GM23338 (cell line): ENCODE data around the gene FNDC3A. TPM values are rescaled to one million over a fixed set of nuclear protein-coding genes. Genes with fewer than 3 reads are reported as not detected.

Experiments used
- ATAC-seq: fragments of 200-7000 bp; cut with Tn5 transposase; 3 replicates; pipeline ENCODE4 v1.9.1; 2020
- DNase-seq: peaks from one replicate; pipeline ENCODE4 v3.0.0-alpha.2; 2015; ENCODE audit warnings: low spot score
- H2AFZ ChIP-seq: fragments of 200-600 bp; sonication (generic); 2 replicates; pipeline ENCODE4 v1.8.0; 2016; ENCODE audit warnings: antibody characterized with exemption, mild to moderate bottlenecking, moderate library complexity
- H3F3A ChIP-seq: fragments of 200-600 bp; sonication (generic); replicated peaks from 2 replicates; pipeline ENCODE4 v1.8.0; 2017; ENCODE audit warnings: antibody characterized with exemption, mixed run types, low read depth
- H3K27ac ChIP-seq: fragments of 200-600 bp; sonication (generic); 2 replicates; pipeline ENCODE4 v1.6.1; 2016; ENCODE audit warnings: low read depth
- H3K27me3 ChIP-seq: fragments of 200-600 bp; sonication (generic); 2 replicates; pipeline ENCODE4 v1.8.0; 2016; ENCODE audit warnings: mild to moderate bottlenecking, mixed run types, moderate library complexity; ENCODE audit not compliant: insufficient read depth
- H3K36me3 ChIP-seq: fragments of 200-600 bp; sonication (generic); 2 replicates; pipeline ENCODE4 v1.8.0; 2016; ENCODE audit warnings: mild to moderate bottlenecking; ENCODE audit not compliant: insufficient read depth
- H3K4me1 ChIP-seq: fragments of 200-600 bp; sonication (generic); 2 replicates; pipeline ENCODE4 v1.8.0; 2016; ENCODE audit warnings: mild to moderate bottlenecking, moderate library complexity; ENCODE audit not compliant: insufficient read depth
- H3K4me2 ChIP-seq: fragments of 200-600 bp; sonication (generic); 2 replicates; pipeline ENCODE4 v1.7.1; 2017; ENCODE audit warnings: mixed run types
- H3K4me3 ChIP-seq: fragments of 200-600 bp; sonication (generic); 2 replicates; pipeline ENCODE4 v1.6.1; 2016; ENCODE audit warnings: mixed run types
- H3K79me2 ChIP-seq: fragments of 200-600 bp; sonication (generic); replicated peaks from 2 replicates; pipeline ENCODE4 v1.8.0; 2017; ENCODE audit warnings: mild to moderate bottlenecking; ENCODE audit not compliant: insufficient read depth
- H3K9me2 ChIP-seq: fragments of 200-600 bp; sonication (generic); 2 replicates; pipeline ENCODE4 v1.8.0; 2017; ENCODE audit not compliant: insufficient read depth
- H4K20me1 ChIP-seq: fragments of 200-600 bp; sonication (generic); replicated peaks from 2 replicates; pipeline ENCODE4 v1.8.0; 2017; ENCODE audit warnings: mild to moderate bottlenecking; ENCODE audit not compliant: insufficient read depth
- H3K27ac Mint-ChIP-seq: 2 replicates; pipeline ENCODE4 v1.8.0; 2020; ENCODE audit warnings: inconsistent platforms, mild to moderate bottlenecking, moderate library complexity, mixed read lengths
- H3K27me3 Mint-ChIP-seq: 3 replicates; pipeline ENCODE4 v1.8.0; 2022; ENCODE audit warnings: low read depth, mild to moderate bottlenecking, moderate library complexity, mixed read lengths, inconsistent platforms; ENCODE audit not compliant: insufficient read depth, poor library complexity
- H3K36me3 Mint-ChIP-seq: 3 replicates; pipeline ENCODE4 v1.8.0; 2021; ENCODE audit warnings: low read depth, mild to moderate bottlenecking, inconsistent platforms, moderate library complexity, mixed read lengths
- H3K4me1 Mint-ChIP-seq: 3 replicates; pipeline ENCODE4 v1.8.0; 2020; ENCODE audit warnings: mild to moderate bottlenecking, inconsistent platforms, mixed read lengths
- H3K4me3 Mint-ChIP-seq: 3 replicates; pipeline ENCODE4 v1.8.0; 2021; ENCODE audit warnings: moderate library complexity, mild to moderate bottlenecking, inconsistent platforms, mixed read lengths
- H3K9me3 Mint-ChIP-seq: 3 replicates; pipeline ENCODE4 v1.8.0; 2020; ENCODE audit warnings: moderate library complexity, mild to moderate bottlenecking, inconsistent platforms, mixed read lengths
- EZH2 ChIP-seq: fragments of 200-600 bp; sonication (generic); IDR thresholded peaks from one replicate; pipeline ENCODE4 v1.8.0; 2017; ENCODE audit warnings: antibody characterized with exemption, mild to moderate bottlenecking, low read depth; ENCODE audit not compliant: unreplicated experiment
- EZH2phosphoT487 ChIP-seq: fragments of 200-600 bp; sonication (generic); IDR thresholded peaks from one replicate; pipeline ENCODE4 v1.8.1; 2018; ENCODE audit warnings: antibody characterized with exemption; ENCODE audit not compliant: unreplicated experiment
- NANOG ChIP-seq: IDR thresholded peaks from 2 replicates; pipeline ENCODE4 v1.6.1; 2016; ENCODE audit warnings: antibody characterized with exemption, borderline replicate concordance
- POLR2AphosphoS5 ChIP-seq: IDR thresholded peaks from 2 replicates; pipeline ENCODE4 v1.6.1; 2016; ENCODE audit warnings: antibody characterized with exemption, low read depth
- ZNF114 ChIP-seq: fragments of 250-450 bp; sonication (Bioruptor Pico); IDR thresholded peaks from 2 replicates; pipeline ENCODE4 v1.5.0; 2020; ENCODE audit warnings: mild to moderate bottlenecking, moderate library complexity
- polyA plus RNA-seq: library from polyadenylated mRNA; unstranded; fragments of >200 nt; fragmentation: Nextera tagmentation; extraction: Ambion mirVana; gene quantifications from 2 replicates; pipeline ENCODE4 v1.2.1, GENCODE V29; 2016
- total RNA-seq: library from RNA; depleted of rRNA; stranded (reverse); fragments of >200 nt; shearing (Covaris generic); gene quantifications from 2 replicates; pipeline ENCODE4 v1.2.3, GENCODE V29; 2014
- TF ChIP-seq, protein P1 (sequence below), 2 experiments: fragments of 200-600 bp in 1 of 2; sonication (generic) in 1 of 2; conservative IDR thresholded peaks; 2 replicates each; pipeline versions ENCODE4 v1.5.1 to v1.6.1; 2016 to 2017; ENCODE audit warnings: antibody characterized with exemption in 2 of 2, low read depth in 2 of 2, mild to moderate bottlenecking in 2 of 2, moderate library complexity in 1 of 2
- TF ChIP-seq, protein P2 (sequence below): IDR thresholded peaks from one replicate; pipeline ENCODE4 v1.6.1; 2018; ENCODE audit warnings: antibody characterized with exemption; ENCODE audit not compliant: unreplicated experiment
- TF ChIP-seq, protein P3 (sequence below): fragments of 250-450 bp; sonication (Bioruptor Pico); IDR thresholded peaks from 2 replicates; pipeline ENCODE4 v1.5.0; 2020; ENCODE audit warnings: mild to moderate bottlenecking, moderate library complexity

FNDC3A gene
- total and polyA plus RNA-seq, 2 experiments from 2014 or later = 10.3 to 31.1 TPM

DNA sequence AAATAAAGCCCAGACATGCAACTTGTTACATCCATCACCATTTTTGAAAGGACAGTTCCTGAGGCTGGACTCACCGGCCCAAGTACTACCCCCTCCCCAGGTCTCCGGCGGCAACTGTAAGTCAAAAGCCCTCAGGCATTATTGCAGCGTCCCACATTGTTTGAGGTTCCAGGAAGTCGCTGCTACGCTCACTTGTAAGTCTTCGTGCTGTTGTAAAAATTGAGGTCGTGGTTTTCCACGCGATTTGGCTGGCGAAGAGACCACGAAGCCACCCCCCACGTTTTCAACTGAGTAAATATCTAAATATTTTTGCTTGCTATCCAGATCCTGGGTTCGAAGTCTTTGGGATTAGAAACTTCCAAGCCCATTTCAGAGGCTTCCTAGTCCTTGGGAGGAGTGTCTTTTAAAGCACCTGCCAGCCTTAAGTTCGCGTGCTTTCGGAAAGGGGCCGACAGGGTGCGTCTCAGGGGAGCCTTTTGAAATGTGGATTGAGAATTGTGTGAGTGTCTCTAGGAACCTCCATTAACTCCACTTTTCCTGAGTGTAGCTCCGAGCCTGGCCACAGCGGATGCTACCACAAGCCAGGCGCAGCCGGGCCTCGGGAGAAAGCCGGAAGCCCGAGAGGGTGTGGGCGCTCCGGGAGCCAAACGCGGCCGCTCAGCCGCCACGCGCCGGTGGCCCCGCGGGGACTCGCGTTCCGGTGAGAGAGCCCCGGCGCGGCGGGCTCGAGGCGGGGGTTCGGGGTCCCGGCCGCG is 434 bp upstream of the FNDC3A start:
- Histone ChIP-seq H3K27me3 (no peaks in the 10 kb centered on the region), H3K36me3 (peaks cover 10% of the 10 kb centered on the region; the same call in 1 of the 2 replicates), H3K9me2 (no peaks in the 10 kb centered on the region; the same call in 1 of the 2 replicates), H3K4me2 (peak overlapping the region; percentile 88), H3K27ac (peak overlapping the region; percentile 79), H3K79me2 (peaks cover 32% of the 10 kb centered on the region), H4K20me1 (no peaks in the 10 kb centered on the region), H3K4me1 (peaks cover 35% of the 10 kb centered on the region), H3F3A (peaks cover 3% of the 10 kb centered on the region; the same call in 1 of the 2 replicates), H2AFZ (peak overlapping the region; percentile 44), H3K4me3 (peak overlapping the region; percentile 81)
- no peak for TF ChIP-seq ZNF114
- TF ChIP-seq EZH2 = no peak
- TF ChIP-seq POLR2AphosphoS5 = peak; percentile 36; the same call in 1 of the 2 replicates
- TF ChIP-seq, protein P1, sequence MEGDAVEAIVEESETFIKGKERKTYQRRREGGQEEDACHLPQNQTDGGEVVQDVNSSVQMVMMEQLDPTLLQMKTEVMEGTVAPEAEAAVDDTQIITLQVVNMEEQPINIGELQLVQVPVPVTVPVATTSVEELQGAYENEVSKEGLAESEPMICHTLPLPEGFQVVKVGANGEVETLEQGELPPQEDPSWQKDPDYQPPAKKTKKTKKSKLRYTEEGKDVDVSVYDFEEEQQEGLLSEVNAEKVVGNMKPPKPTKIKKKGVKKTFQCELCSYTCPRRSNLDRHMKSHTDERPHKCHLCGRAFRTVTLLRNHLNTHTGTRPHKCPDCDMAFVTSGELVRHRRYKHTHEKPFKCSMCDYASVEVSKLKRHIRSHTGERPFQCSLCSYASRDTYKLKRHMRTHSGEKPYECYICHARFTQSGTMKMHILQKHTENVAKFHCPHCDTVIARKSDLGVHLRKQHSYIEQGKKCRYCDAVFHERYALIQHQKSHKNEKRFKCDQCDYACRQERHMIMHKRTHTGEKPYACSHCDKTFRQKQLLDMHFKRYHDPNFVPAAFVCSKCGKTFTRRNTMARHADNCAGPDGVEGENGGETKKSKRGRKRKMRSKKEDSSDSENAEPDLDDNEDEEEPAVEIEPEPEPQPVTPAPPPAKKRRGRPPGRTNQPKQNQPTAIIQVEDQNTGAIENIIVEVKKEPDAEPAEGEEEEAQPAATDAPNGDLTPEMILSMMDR (conservative IDR thresholded peaks at IDR 0.05; ENCODE audit: low read depth in 2 of 2) = peak in 1 of 2 experiments; percentile 20; a peak in 2 of 4 replicates
- TF ChIP-seq NANOG = no peak
- TF ChIP-seq, protein P2, sequence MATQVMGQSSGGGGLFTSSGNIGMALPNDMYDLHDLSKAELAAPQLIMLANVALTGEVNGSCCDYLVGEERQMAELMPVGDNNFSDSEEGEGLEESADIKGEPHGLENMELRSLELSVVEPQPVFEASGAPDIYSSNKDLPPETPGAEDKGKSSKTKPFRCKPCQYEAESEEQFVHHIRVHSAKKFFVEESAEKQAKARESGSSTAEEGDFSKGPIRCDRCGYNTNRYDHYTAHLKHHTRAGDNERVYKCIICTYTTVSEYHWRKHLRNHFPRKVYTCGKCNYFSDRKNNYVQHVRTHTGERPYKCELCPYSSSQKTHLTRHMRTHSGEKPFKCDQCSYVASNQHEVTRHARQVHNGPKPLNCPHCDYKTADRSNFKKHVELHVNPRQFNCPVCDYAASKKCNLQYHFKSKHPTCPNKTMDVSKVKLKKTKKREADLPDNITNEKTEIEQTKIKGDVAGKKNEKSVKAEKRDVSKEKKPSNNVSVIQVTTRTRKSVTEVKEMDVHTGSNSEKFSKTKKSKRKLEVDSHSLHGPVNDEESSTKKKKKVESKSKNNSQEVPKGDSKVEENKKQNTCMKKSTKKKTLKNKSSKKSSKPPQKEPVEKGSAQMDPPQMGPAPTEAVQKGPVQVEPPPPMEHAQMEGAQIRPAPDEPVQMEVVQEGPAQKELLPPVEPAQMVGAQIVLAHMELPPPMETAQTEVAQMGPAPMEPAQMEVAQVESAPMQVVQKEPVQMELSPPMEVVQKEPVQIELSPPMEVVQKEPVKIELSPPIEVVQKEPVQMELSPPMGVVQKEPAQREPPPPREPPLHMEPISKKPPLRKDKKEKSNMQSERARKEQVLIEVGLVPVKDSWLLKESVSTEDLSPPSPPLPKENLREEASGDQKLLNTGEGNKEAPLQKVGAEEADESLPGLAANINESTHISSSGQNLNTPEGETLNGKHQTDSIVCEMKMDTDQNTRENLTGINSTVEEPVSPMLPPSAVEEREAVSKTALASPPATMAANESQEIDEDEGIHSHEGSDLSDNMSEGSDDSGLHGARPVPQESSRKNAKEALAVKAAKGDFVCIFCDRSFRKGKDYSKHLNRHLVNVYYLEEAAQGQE = no peak
- TF ChIP-seq EZH2phosphoT487 = no peak
- Mint-ChIP-seq H3K9me3 (peaks cover 22% of the 10 kb centered on the region), H3K4me1 (peaks cover 29% of the 10 kb centered on the region), H3K4me3 (peak overlapping the region; percentile 84), H3K27me3 (peaks cover 6% of the 10 kb centered on the region), H3K27ac (peak overlapping the region; percentile 96), H3K36me3 (peaks cover 17% of the 10 kb centered on the region)
- DNase-seq = peak; percentile 89
- ATAC-seq = peak; percentile 35

DNA sequence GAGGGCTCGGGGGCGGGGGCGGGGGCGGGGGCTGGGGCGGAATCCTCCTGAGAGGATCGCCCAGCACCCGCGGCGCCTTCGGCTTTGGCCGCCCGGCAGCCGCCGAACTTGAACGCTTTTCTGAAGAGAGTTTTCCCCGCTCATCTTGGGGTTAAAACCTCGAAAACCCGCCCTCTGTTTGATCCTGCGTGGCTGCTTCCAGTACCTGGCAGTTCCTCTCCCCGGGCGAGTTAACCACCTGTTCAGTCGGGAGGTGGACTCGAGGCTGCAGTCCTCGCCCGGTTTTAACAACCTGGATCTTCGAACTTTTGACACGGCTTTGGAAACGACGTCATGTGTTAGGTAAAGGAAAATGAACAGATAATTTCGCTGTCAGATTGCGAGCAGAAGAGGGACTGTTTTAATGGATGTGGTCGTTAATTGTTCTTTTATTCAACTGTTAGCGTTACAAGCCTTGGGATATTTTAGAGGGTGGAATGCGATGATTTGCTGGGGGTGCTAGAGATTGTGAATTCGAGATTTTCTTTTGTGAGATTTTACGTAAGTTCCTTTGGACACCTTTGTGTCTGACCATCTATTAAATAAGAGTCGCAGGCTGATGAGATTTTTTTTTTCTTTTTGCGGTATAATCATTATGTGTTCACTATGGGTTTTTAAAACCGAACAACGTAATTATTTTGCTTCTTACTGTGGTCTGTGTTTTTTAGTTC is 1.0 kb downstream of the FNDC3A start:
- Histone ChIP-seq H2AFZ (no peak overlapping the region), H4K20me1 (no peaks in the 10 kb centered on the region), H3K79me2 (peaks cover 47% of the 10 kb centered on the region), H3K4me1 (peaks cover 47% of the 10 kb centered on the region), H3K27ac (peak overlapping the region; percentile 71; the same call in 1 of the 2 replicates), H3K4me2 (peak overlapping the region; percentile 90), H3K36me3 (peaks cover 10% of the 10 kb centered on the region; the same call in 1 of the 2 replicates), H3K4me3 (peak overlapping the region; percentile 81), H3F3A (peaks cover 3% of the 10 kb centered on the region; the same call in 1 of the 2 replicates), H3K9me2 (no peaks in the 10 kb centered on the region; the same call in 1 of the 2 replicates), H3K27me3 (no peaks in the 10 kb centered on the region)
- Mint-ChIP-seq H3K4me3 (peak overlapping the region; percentile 93), H3K4me1 (peaks cover 40% of the 10 kb centered on the region), H3K27me3 (peaks cover 6% of the 10 kb centered on the region), H3K36me3 (peaks cover 17% of the 10 kb centered on the region), H3K9me3 (peaks cover 22% of the 10 kb centered on the region), H3K27ac (peak overlapping the region; percentile 93)
- no peak for ATAC-seq
- peak; percentile 83 for DNase-seq
- TF ChIP-seq, protein P3, sequence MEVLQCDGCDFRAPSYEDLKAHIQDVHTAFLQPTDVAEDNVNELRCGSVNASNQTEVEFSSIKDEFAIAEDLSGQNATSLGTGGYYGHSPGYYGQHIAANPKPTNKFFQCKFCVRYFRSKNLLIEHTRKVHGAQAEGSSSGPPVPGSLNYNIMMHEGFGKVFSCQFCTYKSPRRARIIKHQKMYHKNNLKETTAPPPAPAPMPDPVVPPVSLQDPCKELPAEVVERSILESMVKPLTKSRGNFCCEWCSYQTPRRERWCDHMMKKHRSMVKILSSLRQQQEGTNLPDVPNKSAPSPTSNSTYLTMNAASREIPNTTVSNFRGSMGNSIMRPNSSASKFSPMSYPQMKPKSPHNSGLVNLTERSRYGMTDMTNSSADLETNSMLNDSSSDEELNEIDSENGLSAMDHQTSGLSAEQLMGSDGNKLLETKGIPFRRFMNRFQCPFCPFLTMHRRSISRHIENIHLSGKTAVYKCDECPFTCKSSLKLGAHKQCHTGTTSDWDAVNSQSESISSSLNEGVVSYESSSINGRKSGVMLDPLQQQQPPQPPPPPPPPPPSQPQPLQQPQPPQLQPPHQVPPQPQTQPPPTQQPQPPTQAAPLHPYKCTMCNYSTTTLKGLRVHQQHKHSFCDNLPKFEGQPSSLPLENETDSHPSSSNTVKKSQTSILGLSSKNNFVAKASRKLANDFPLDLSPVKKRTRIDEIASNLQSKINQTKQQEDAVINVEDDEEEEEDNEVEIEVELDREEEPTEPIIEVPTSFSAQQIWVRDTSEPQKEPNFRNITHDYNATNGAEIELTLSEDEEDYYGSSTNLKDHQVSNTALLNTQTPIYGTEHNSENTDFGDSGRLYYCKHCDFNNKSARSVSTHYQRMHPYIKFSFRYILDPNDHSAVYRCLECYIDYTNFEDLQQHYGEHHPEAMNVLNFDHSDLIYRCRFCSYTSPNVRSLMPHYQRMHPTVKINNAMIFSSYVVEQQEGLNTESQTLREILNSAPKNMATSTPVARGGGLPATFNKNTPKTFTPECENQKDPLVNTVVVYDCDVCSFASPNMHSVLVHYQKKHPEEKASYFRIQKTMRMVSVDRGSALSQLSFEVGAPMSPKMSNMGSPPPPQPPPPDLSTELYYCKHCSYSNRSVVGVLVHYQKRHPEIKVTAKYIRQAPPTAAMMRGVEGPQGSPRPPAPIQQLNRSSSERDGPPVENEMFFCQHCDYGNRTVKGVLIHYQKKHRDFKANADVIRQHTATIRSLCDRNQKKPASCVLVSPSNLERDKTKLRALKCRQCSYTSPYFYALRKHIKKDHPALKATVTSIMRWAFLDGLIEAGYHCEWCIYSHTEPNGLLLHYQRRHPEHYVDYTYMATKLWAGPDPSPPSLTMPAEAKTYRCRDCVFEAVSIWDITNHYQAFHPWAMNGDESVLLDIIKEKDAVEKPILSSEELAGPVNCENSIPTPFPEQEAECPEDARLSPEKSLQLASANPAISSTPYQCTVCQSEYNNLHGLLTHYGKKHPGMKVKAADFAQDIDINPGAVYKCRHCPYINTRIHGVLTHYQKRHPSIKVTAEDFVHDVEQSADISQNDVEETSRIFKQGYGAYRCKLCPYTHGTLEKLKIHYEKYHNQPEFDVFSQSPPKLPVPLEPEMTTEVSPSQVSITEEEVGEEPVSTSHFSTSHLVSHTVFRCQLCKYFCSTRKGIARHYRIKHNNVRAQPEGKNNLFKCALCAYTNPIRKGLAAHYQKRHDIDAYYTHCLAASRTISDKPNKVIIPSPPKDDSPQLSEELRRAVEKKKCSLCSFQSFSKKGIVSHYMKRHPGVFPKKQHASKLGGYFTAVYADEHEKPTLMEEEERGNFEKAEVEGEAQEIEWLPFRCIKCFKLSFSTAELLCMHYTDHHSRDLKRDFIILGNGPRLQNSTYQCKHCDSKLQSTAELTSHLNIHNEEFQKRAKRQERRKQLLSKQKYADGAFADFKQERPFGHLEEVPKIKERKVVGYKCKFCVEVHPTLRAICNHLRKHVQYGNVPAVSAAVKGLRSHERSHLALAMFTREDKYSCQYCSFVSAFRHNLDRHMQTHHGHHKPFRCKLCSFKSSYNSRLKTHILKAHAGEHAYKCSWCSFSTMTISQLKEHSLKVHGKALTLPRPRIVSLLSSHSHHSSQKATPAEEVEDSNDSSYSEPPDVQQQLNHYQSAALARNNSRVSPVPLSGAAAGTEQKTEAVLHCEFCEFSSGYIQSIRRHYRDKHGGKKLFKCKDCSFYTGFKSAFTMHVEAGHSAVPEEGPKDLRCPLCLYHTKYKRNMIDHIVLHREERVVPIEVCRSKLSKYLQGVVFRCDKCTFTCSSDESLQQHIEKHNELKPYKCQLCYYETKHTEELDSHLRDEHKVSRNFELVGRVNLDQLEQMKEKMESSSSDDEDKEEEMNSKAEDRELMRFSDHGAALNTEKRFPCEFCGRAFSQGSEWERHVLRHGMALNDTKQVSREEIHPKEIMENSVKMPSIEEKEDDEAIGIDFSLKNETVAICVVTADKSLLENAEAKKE = no peak
